NB4 (cell line): Measurements from ENCODE around the gene BIRC3.
A peak's percentile ranks its signal among the peaks of the same experiment; 100 is the strongest.

Experiments used
- CTCF ChIP-seq: IDR thresholded peaks from one replicate; pipeline ENCODE4 v1.5.1; 2012; ENCODE audit warnings: low read depth, low read length
- MAX ChIP-seq: IDR thresholded peaks from 2 replicates; pipeline ENCODE4 v1.6.1; 2011; ENCODE audit warnings: low read depth, low read length
- POLR2A ChIP-seq: IDR thresholded peaks from 2 replicates; pipeline ENCODE4 v1.6.1; 2011; ENCODE audit warnings: mild to moderate bottlenecking; ENCODE audit not compliant: insufficient read length; ENCODE audit errors: extremely low read depth

GRCh38 chr11:102341844-102342318, 24.6 kb downstream of the BIRC3 start:
- peak; percentile 87 for TF ChIP-seq CTCF
- no peak for TF ChIP-seq POLR2A
- no peak for TF ChIP-seq MAX
